ENCODE results near the gene ICE2. TPM values are rescaled to one million over a fixed set of nuclear protein-coding genes. Genes with fewer than 3 reads are reported as not detected.

ICE2 gene
- polyA plus RNA-seq, 1 of the 3 experiments (the other 2 are of a cell fraction): 19.0 TPM

DNA sequence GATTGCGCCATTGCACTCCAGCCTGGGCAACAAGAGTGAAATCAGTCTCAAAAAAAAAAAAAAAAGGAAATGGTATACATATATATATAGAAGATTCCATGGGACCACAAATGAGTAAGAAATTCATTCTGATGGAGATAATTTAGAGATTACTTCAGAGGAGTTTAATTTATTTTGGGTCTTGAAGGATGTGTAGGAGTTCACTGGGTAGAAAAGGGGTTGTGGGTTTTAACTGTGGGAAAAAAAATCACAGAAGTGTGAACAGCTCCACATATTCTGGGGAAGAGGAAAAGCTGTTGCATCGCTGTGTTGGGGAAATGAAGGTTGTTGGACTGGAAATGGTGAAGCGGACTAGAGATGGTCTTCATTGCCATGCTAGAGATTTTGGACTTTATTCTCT lies 4.1 kb upstream of the ICE2 start:
- Histone ChIP-seq H4K20me1 (ENCODE audit: insufficient read depth) (no peaks in the 10 kb centered on the region), H3K27ac (ENCODE audit: low read depth in 2 of 2, low read length in 1 of 2) (no peak overlapping the region), H3K9me3 (no peaks in the 10 kb centered on the region), H3K4me3 (ENCODE audit: low read depth in 2 of 2, low read length in 1 of 2) (no peak overlapping the region), H3K27me3 (ENCODE audit: insufficient read depth) (no peaks in the 10 kb centered on the region), H3K9me2 (no peaks in the 10 kb centered on the region), H3K4me1 (ENCODE audit: control insufficient read depth in 1 of 2, insufficient read depth in 2 of 2, low read depth in 1 of 2, low read length in 1 of 2) (peaks cover 0 to 10% of the 10 kb centered on the region in 2 experiments; a peak in 3 of 4 replicates), H3K79me2 (ENCODE audit: insufficient read depth) (peaks cover 10% of the 10 kb centered on the region), H3F3A (replicated peaks; ENCODE audit: insufficient read depth) (no peaks in the 10 kb centered on the region), H3K4me2 (no peak overlapping the region), H3K36me3 (replicated peaks in 1 of 2; ENCODE audit: control insufficient read depth in 1 of 2, insufficient read depth in 2 of 2, low read length in 1 of 2) (no peaks in the 10 kb centered on the region), H2AFZ (ENCODE audit: low read depth) (no peak overlapping the region), H3K9ac (no peak overlapping the region)
- no peak for DNase-seq
- no peak for TF ChIP-seq RXRA (IDR thresholded peaks at IDR 0.05; ENCODE audit: borderline replicate concordance, low read depth)
- TF ChIP-seq, protein P1, sequence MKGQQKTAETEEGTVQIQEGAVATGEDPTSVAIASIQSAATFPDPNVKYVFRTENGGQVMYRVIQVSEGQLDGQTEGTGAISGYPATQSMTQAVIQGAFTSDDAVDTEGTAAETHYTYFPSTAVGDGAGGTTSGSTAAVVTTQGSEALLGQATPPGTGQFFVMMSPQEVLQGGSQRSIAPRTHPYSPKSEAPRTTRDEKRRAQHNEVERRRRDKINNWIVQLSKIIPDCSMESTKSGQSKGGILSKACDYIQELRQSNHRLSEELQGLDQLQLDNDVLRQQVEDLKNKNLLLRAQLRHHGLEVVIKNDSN (IDR thresholded peaks at IDR 0.05; ENCODE audit: borderline replicate concordance, low read depth): no peak
- TF ChIP-seq GATA2 (CRISPR knock-in tag; IDR thresholded peaks at IDR 0.05): no peak
- no peak for TF ChIP-seq POLR2AphosphoS5 (IDR thresholded peaks at IDR 0.05; ENCODE audit: low read depth, low read length)
- TF ChIP-seq RAD21 (IDR thresholded peaks at IDR 0.05; ENCODE audit: low read length): no peak
- no peak for TF ChIP-seq RCOR1 (IDR thresholded peaks at IDR 0.05; ENCODE audit: low read length)
- no peak for TF ChIP-seq SMC3 (IDR thresholded peaks at IDR 0.05; ENCODE audit: low read depth, low read length)
- TF ChIP-seq YY1 (IDR thresholded peaks at IDR 0.05; ENCODE audit: low read depth): no peak
- TF ChIP-seq, protein P2, sequence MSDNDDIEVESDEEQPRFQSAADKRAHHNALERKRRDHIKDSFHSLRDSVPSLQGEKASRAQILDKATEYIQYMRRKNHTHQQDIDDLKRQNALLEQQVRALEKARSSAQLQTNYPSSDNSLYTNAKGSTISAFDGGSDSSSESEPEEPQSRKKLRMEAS (IDR thresholded peaks at IDR 0.05; ENCODE audit: low read depth): no peak
- no peak for TF ChIP-seq SIN3A (IDR thresholded peaks at IDR 0.05; ENCODE audit: borderline replicate concordance, low read depth, low read length)
- TF ChIP-seq MEF2A (IDR thresholded peaks at IDR 0.05; ENCODE audit: borderline replicate concordance, low read depth): no peak
- no peak for TF ChIP-seq TAF1 (IDR thresholded peaks at IDR 0.05; ENCODE audit: borderline replicate concordance, low read depth, low read length)
- TF ChIP-seq, protein P3, sequence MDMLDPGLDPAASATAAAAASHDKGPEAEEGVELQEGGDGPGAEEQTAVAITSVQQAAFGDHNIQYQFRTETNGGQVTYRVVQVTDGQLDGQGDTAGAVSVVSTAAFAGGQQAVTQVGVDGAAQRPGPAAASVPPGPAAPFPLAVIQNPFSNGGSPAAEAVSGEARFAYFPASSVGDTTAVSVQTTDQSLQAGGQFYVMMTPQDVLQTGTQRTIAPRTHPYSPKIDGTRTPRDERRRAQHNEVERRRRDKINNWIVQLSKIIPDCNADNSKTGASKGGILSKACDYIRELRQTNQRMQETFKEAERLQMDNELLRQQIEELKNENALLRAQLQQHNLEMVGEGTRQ (IDR thresholded peaks at IDR 0.05; ENCODE audit: borderline replicate concordance, low read depth, low read length): no peak
- TF ChIP-seq, protein P4, sequence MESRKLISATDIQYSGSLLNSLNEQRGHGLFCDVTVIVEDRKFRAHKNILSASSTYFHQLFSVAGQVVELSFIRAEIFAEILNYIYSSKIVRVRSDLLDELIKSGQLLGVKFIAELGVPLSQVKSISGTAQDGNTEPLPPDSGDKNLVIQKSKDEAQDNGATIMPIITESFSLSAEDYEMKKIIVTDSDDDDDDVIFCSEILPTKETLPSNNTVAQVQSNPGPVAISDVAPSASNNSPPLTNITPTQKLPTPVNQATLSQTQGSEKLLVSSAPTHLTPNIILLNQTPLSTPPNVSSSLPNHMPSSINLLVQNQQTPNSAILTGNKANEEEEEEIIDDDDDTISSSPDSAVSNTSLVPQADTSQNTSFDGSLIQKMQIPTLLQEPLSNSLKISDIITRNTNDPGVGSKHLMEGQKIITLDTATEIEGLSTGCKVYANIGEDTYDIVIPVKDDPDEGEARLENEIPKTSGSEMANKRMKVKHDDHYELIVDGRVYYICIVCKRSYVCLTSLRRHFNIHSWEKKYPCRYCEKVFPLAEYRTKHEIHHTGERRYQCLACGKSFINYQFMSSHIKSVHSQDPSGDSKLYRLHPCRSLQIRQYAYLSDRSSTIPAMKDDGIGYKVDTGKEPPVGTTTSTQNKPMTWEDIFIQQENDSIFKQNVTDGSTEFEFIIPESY (IDR thresholded peaks at IDR 0.05; ENCODE audit: borderline replicate concordance, low read depth): no peak
- TF ChIP-seq TCF12 (IDR thresholded peaks at IDR 0.05): no peak
- WGBS (ENCODE audit: low lambda C conversion rate): 90% methylated on average over 3 of the region's 3 CpGs
- CTCF ChIA-PET: interaction anchor here (0.8 kb wide), 1 partner anchor 124 kb away, joined by 3 read pairs; no protein-coding TSS in a partner anchor
- POLR2A ChIA-PET: no interaction called here

DNA sequence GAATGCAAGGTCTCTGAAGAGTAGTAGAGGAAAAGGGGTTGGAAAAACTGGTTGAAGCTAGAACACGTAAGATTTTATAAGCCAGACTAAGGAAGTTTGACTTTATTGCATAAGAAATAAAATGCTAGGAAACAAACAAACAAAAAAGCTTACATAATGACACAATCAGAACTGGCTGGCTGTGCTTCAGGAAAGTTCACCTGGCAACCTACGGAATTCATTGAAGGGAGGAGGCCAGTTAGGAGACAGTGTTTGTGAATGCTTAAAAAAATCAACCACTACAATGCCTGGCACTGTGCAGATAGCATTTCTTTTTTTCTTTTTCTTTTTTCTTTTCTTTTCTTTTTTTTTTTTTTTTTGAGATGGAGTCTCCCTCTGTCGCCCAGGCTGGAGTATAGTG lies 1.9 kb upstream of the ICE2 start:
- H3K4me1 ChIP-seq (ENCODE audit: control insufficient read depth in 1 of 2, insufficient read depth in 2 of 2, low read depth in 1 of 2, low read length in 1 of 2): peaks cover 17 to 19% of the 10 kb centered on the region in 2 experiments; a peak in 3 of 4 replicates
- no peak overlapping the region for H3K4me2 ChIP-seq
- no peak overlapping the region for H3K27ac ChIP-seq (ENCODE audit: low read depth in 2 of 2, low read length in 1 of 2)
- H2AFZ ChIP-seq (ENCODE audit: low read depth): no peak overlapping the region
- H3K79me2 ChIP-seq (ENCODE audit: insufficient read depth): peaks cover 32% of the 10 kb centered on the region
- H3K9me2 ChIP-seq: no peaks in the 10 kb centered on the region
- DNase-seq: no peak
- CTCF ChIA-PET: no interaction called here
- no peaks in the 10 kb centered on the region for H3K27me3 ChIP-seq (ENCODE audit: insufficient read depth)
- WGBS (ENCODE audit: low lambda C conversion rate): 95% methylated on average over 3 of the region's 3 CpGs
- H3K36me3 ChIP-seq (replicated peaks in 1 of 2; ENCODE audit: control insufficient read depth in 1 of 2, insufficient read depth in 2 of 2, low read length in 1 of 2): peaks cover 4 to 6% of the 10 kb centered on the region in 2 experiments
- POLR2A ChIA-PET: no interaction called here
- H3F3A ChIP-seq (replicated peaks; ENCODE audit: insufficient read depth): peaks cover 7% of the 10 kb centered on the region
- H4K20me1 ChIP-seq (ENCODE audit: insufficient read depth): no peaks in the 10 kb centered on the region
- H3K9ac ChIP-seq: no peak overlapping the region
- H3K9me3 ChIP-seq: no peaks in the 10 kb centered on the region
- H3K4me3 ChIP-seq (ENCODE audit: low read depth in 2 of 2, low read length in 1 of 2): no peak overlapping the region
- no peak for TF ChIP-seq CHD2 (IDR thresholded peaks at IDR 0.05; ENCODE audit: low read length, partially characterized antibody)
- no peak for TF ChIP-seq FOXJ3 (CRISPR knock-in tag; IDR thresholded peaks at IDR 0.05)
- no peak for TF ChIP-seq SMC3 (IDR thresholded peaks at IDR 0.05; ENCODE audit: low read depth, low read length)
- TF ChIP-seq TEAD4 (IDR thresholded peaks at IDR 0.05; ENCODE audit: borderline replicate concordance, insufficient read depth): no peak
- TF ChIP-seq, protein P5, sequence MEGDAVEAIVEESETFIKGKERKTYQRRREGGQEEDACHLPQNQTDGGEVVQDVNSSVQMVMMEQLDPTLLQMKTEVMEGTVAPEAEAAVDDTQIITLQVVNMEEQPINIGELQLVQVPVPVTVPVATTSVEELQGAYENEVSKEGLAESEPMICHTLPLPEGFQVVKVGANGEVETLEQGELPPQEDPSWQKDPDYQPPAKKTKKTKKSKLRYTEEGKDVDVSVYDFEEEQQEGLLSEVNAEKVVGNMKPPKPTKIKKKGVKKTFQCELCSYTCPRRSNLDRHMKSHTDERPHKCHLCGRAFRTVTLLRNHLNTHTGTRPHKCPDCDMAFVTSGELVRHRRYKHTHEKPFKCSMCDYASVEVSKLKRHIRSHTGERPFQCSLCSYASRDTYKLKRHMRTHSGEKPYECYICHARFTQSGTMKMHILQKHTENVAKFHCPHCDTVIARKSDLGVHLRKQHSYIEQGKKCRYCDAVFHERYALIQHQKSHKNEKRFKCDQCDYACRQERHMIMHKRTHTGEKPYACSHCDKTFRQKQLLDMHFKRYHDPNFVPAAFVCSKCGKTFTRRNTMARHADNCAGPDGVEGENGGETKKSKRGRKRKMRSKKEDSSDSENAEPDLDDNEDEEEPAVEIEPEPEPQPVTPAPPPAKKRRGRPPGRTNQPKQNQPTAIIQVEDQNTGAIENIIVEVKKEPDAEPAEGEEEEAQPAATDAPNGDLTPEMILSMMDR (IDR thresholded peaks at IDR 0.05): no peak
- TF ChIP-seq TCF12 (IDR thresholded peaks at IDR 0.05): no peak
- no peak for TF ChIP-seq NRF1 (IDR thresholded peaks at IDR 0.05; ENCODE audit: low read depth, low read length)
- TF ChIP-seq, protein P2 (IDR thresholded peaks at IDR 0.05; ENCODE audit: low read depth): no peak
- no peak for TF ChIP-seq SIN3A (IDR thresholded peaks at IDR 0.05; ENCODE audit: borderline replicate concordance, low read depth, low read length)
- TF ChIP-seq ELF1 (IDR thresholded peaks at IDR 0.05): no peak
- no peak for TF ChIP-seq RAD21 (IDR thresholded peaks at IDR 0.05; ENCODE audit: low read length)
- no peak for TF ChIP-seq GATA2 (CRISPR knock-in tag; IDR thresholded peaks at IDR 0.05)
- TF ChIP-seq MEF2A (IDR thresholded peaks at IDR 0.05; ENCODE audit: borderline replicate concordance, low read depth): no peak
